A673 (cell line): ENCODE data around the gene GNB2. TPM values are rescaled to one million over a fixed set of nuclear protein-coding genes. Genes with fewer than 3 reads are reported as not detected.
A peak's percentile ranks its signal among the peaks of the same experiment; 100 is the strongest.

ENCODE experiments used
- BruUV-seq: library from RNA; stranded (reverse); fragments of 400-500 nt; replicated peaks from 2 replicates; lab custom pipeline; 2021; lab: Mats Ljungman, UMichigan
- CTCF ChIA-PET: fragments of 300-600 bp; sonication (Branson Sonifier 250); formaldehyde crosslinking; loops from one replicate; lab custom pipeline; 2022; ENCODE audit warnings: antibody characterized with exemption; lab: Charles Lee
- POLR2A ChIA-PET: fragments of 300-600 bp; sonication (Branson Sonifier 250); formaldehyde crosslinking; loops from one replicate; lab custom pipeline; 2022; ENCODE audit warnings: antibody characterized with exemption; ENCODE audit not compliant: low non-redundant PET; lab: Charles Lee
- DNase-seq: peaks from one replicate; pipeline ENCODE4 v3.0.0-alpha.2; 2015; ENCODE audit warnings: low spot score
- H3K27ac ChIP-seq: fragments of 200-600 bp; sonication (generic); 2 replicates; pipeline ENCODE4 v1.5.1; 2016; ENCODE audit warnings: mixed run types, low read depth, mild to moderate bottlenecking, mixed read lengths, antibody characterized with exemption, low read length; ENCODE audit not compliant: poor library complexity, severe bottlenecking
- H3K27me3 ChIP-seq: fragments of 200-600 bp; sonication (generic); replicated peaks from 2 replicates; pipeline ENCODE4 v1.6.1; 2017; ENCODE audit warnings: mixed run types, low read depth, mild to moderate bottlenecking, mixed read lengths, antibody characterized with exemption, low read length; ENCODE audit not compliant: insufficient read depth, poor library complexity
- H3K36me3 ChIP-seq: fragments of 200-600 bp; sonication (generic); 2 replicates; pipeline ENCODE4 v1.6.1; 2016; ENCODE audit warnings: mixed run types, mild to moderate bottlenecking, mixed read lengths, antibody characterized with exemption, low read length; ENCODE audit not compliant: insufficient read depth, poor library complexity, severe bottlenecking
- H3K4me1 ChIP-seq: fragments of 200-600 bp; sonication (generic); 2 replicates; pipeline ENCODE4 v1.6.1; 2017; ENCODE audit warnings: mixed run types, mild to moderate bottlenecking, mixed read lengths, antibody characterized with exemption, low read length; ENCODE audit not compliant: insufficient read depth, poor library complexity, severe bottlenecking
- H3K4me3 ChIP-seq: fragments of 200-600 bp; sonication (generic); 2 replicates; pipeline ENCODE4 v1.5.1; 2016; ENCODE audit warnings: low read depth, mixed run types, mild to moderate bottlenecking, mixed read lengths, low read length; ENCODE audit not compliant: poor library complexity, severe bottlenecking
- H3K9me3 ChIP-seq: fragments of 200-600 bp; sonication (generic); 2 replicates; pipeline ENCODE4 v1.6.1; 2016; ENCODE audit warnings: mixed run types, low read depth, mild to moderate bottlenecking, mixed read lengths, antibody characterized with exemption, low read length; ENCODE audit not compliant: poor library complexity, severe bottlenecking
- EZH2 ChIP-seq: fragments of 200-600 bp; sonication (generic); IDR thresholded peaks from 2 replicates; pipeline ENCODE4 v1.6.1; 2017; ENCODE audit warnings: borderline replicate concordance, low read depth, mild to moderate bottlenecking, mixed read lengths, antibody characterized with exemption, low read length; ENCODE audit not compliant: poor library complexity, severe bottlenecking
- intact Hi-C: fragments of 100-400 bp; cut with micrococcal nuclease; formaldehyde crosslinking; loops from one replicate; pipeline ENCODE4 v1.10.0; 2022; ENCODE audit not compliant: unreplicated experiment
- total RNA-seq: library from RNA; stranded (reverse); gene quantifications from 2 replicates; pipeline ENCODE4 v1.2.3, GENCODE V29; 2021
- TF ChIP-seq, protein P1 (sequence below): fragments of 300-800, 200-600 bp; sonication (generic); conservative IDR thresholded peaks from 2 replicates; pipeline ENCODE4 v1.5.1; 2017; ENCODE audit warnings: low read depth, mild to moderate bottlenecking, antibody characterized with exemption, low read length, moderate library complexity, mixed read lengths

Gene GNB2
- total RNA-seq, 1 experiment from 2014 or later = 225 TPM

DNA sequence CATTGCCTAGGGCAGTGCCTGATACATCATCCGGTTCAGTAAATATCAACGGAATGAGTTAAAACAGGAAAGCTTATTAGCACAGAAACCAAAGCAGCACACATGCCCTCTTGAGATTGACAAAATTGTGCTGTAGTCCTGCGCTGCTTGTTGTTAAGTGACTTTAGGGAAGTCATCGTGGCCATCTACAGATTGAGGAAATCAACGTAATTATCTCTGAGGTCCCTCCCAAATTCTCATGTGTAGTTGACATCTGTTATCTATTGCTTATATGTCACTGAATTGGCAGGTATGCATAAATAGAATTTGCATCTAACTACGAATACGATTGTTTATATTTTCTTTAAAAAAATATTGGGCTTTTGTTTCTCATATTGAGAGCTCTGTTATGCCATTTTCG lies 3.5 kb upstream of the GNB2 start:
- no peaks in the 10 kb centered on the region for H3K36me3 ChIP-seq
- CTCF ChIA-PET = no interaction called here
- no TSS peak for BruUV-seq
- H3K27me3 ChIP-seq = no peaks in the 10 kb centered on the region
- H3K9me3 ChIP-seq = no peaks in the 10 kb centered on the region
- no peaks in the 10 kb centered on the region for H3K4me1 ChIP-seq
- intact Hi-C loops = loop anchor here (5.0 to 10.0 kb wide), 3 partner anchors 38 to 193 kb away; partner anchors contain the start of genes FBXO24, LRCH4 and TSC22D4
- POLR2A ChIA-PET = no interaction called here
- TF ChIP-seq, protein P1, sequence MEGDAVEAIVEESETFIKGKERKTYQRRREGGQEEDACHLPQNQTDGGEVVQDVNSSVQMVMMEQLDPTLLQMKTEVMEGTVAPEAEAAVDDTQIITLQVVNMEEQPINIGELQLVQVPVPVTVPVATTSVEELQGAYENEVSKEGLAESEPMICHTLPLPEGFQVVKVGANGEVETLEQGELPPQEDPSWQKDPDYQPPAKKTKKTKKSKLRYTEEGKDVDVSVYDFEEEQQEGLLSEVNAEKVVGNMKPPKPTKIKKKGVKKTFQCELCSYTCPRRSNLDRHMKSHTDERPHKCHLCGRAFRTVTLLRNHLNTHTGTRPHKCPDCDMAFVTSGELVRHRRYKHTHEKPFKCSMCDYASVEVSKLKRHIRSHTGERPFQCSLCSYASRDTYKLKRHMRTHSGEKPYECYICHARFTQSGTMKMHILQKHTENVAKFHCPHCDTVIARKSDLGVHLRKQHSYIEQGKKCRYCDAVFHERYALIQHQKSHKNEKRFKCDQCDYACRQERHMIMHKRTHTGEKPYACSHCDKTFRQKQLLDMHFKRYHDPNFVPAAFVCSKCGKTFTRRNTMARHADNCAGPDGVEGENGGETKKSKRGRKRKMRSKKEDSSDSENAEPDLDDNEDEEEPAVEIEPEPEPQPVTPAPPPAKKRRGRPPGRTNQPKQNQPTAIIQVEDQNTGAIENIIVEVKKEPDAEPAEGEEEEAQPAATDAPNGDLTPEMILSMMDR = no peak
- TF ChIP-seq EZH2 = no peak
- DNase-seq = no peak
- H3K4me3 ChIP-seq = no peak overlapping the region
- no peak overlapping the region for H3K27ac ChIP-seq

DNA sequence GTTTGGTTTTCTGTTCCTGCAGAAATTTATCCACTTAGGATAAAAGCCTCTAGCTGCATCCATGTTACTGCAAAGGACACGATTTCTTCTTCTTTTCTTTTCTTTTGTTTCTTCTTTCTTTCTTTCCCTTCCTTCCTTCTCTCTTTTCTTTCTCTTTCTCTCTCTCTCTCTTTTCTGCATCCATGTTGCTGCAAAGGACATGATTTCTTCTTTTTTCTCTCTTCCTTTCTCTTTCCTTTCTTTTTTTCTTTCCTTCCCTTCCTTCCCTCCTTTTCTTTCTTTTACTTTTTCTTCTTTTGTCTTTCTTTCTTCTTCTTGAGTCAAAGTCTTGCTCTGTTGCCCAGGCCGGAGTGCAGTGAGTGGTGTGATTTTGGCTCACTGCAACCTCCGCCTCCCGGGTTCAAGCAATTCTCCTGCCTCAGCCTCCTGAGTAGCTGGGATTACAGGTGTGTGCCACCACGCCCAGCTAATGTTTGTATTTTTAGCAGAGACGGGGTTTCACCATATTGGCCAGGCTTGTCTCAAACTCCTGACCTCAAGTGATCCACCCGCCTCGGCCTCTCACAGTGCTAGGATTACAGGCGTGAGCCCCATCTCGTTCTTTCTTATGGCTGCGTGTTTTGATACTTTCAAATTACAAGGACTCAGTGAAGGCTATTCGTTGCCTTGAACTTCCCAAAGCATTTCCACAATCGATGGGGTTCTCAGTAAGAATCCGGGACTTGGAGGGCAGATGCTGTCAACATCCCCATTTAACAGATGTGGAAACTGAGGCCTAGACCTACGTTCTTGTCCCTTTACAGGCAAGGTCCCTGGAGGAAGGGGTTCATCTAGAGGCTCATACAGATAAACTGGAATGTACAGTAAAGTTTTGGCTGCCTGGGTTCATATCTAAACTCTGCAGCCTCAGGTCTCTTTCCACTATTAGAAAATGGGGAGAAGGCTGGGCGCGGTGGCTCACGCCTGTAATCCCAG lies 1.9 kb upstream of the GNB2 start:
- no peak overlapping the region for H3K4me3 ChIP-seq
- no peaks in the 10 kb centered on the region for H3K27me3 ChIP-seq
- H3K4me1 ChIP-seq = no peaks in the 10 kb centered on the region
- H3K9me3 ChIP-seq = no peaks in the 10 kb centered on the region
- H3K36me3 ChIP-seq = peaks cover 3% of the 10 kb centered on the region
- no peak for DNase-seq
- no peak overlapping the region for H3K27ac ChIP-seq
- no TSS peak for BruUV-seq
- TF ChIP-seq EZH2 = no peak
- TF ChIP-seq, protein P1 = no peak
- ChIA-PET POLR2A (interaction anchor here (0.7 kb wide), 2 partner anchors 144 to 580 kb away, joined by 3 to 26 read pairs; no protein-coding TSS in a partner anchor), CTCF (interaction anchor here (0.7 kb wide), 1 partner anchor 200 kb away, joined by 4 read pairs; no protein-coding TSS in a partner anchor)
- intact Hi-C loops = loop anchor here (5.0 to 10.0 kb wide), 3 partner anchors 39 to 194 kb away; partner anchors contain the start of genes FBXO24, LRCH4 and TSC22D4

DNA sequence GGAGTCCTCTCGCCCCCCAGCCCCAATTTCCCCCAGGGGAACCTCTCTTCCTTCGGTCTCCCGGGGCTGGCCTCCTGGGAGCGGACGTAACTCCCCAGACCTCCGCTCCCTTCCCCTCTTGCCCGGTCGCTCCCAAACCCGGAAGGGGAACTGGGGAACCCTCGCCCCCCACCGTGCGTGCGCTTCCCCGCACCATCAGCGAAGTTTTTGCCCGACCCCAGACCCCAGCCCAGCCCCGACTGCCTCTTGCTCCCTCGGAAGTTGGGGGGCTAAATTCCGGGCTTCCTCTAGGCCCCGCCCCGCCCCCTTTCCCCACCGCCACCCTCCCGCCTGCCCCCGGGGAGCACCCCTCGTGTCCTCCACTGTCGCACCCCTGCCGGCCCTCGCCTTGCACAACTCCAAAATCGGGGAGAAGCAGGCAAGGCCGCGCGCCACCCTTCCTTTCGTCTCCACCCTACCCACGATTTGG lies 436 bp downstream of the GNB2 start:
- Histone ChIP-seq H3K36me3 (peaks cover 24% of the 10 kb centered on the region), H3K9me3 (no peaks in the 10 kb centered on the region), H3K27ac (peak overlapping the region; percentile 99), H3K4me1 (no peaks in the 10 kb centered on the region), H3K4me3 (peak overlapping the region; percentile 98), H3K27me3 (no peaks in the 10 kb centered on the region)
- BruUV-seq = no TSS peak
- CTCF ChIA-PET = no interaction called here
- peak; percentile 63 for DNase-seq
- intact Hi-C loops = loop anchor here (5.0 to 10.0 kb wide), 3 partner anchors 42 to 197 kb away; partner anchors contain the start of genes FBXO24, LRCH4 and TSC22D4
- TF ChIP-seq EZH2 = no peak
- TF ChIP-seq, protein P1 = no peak
- POLR2A ChIA-PET = no interaction called here
